ENCODE results near the gene RGS13.

The RGS13 gene

DNA sequence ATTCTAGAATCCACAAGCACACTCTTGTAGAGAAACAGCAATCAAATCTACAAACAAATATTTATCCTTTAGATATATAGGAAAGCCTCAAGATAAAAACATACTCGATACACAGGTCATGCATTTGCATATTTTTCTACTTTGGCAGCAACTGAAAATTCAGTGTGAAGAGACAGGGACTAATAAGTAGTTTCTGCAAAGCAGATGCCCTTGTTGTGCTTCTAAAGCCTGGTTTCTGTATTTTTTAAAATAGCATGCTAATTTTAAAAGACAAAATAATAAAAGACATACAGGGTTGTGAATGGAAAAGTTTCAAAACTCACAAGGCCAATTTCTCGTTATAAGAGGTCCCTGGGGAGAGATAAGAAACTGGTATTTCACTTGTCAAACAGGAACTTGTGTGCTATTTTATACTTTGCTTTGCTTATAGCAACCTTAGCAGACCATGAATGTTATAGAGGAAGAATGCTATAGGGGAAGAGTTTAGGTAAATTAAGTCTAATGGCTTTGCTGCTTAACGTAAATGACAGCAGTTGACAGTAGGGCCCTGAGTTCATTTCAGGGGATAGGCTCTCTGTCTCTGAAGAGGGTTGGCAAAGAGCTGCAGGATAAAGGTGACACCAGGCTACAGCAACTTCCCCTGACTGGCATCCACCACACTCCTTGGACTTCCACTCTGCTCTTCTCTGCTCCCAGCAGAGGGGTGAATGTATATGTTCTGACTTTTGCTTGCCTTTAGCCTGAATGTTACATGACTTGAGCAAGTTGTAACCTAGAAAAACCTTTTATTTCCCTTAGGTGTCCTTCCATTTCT lies 9.4 kb upstream of the RGS13 start:
- no peak for DNase-seq

DNA sequence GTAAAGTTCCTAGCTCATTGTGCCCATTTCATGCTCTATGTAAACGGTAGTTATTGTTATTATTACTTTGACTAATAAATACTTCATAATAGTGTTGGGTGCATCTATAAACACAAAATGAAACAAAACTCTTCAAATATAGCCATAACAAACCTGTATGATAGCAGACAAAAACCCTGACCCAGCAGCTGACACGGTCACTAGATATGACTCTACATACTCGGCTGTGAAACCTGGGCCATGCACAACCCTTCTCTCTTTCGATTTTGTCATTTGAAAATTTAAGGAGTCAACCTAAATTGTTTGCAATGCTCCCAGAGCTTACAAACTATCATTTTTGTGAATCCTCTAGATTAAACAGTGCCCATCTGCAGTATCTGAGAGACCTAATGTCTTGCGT lies 8.0 kb upstream of the RGS13 start:
- DNase-seq = no peak

DNA sequence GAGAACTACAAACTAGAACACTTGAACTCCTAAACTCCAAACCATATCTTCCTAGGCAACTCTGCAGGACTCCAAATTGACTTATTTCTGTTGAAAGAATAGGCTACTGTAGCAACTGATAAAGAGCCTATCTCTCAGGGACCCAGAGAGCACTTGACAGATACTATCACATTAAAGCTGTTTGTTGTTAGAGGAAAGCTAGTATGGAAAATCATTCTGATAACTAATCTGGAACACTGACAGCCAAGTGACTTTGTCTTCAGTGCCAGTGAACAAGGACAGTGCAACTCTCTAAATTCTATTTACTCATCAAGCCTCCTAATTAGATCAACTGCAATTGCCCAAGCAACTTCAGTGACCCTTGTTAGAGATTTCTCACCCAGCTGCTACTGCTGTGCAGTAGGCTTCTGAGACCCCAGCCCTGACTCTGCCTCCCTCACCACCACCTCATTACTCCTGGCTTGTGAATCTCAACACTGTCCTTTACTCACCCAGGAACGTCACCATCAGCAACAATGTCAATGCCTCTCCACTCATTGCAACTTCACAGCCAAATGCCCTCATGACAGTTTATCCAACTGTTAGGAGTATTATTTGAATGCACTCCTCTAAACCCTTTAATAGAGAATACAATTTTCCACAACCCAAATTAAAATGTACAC lies 7.4 kb upstream of the RGS13 start:
- DNase-seq = no peak

DNA sequence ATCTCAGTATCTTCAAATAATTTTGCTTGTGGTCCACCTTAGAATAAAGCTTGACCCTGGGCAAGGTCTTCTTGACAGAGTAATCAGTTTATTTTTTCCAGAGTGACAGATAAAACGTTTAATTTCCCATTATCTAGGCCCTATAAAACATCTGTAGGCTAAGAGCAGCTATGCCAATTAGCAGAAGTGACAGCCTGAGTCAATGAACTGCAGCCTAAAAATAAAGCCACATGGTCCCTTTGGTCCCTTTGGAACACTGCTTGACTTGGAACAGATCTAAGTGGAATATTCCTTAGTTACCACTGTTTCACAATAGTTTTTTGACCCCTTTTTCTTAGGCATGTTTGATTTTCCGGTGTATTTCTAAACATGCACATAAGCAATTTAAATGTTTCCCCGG lies 6.3 kb upstream of the RGS13 start:
- DNase-seq = no peak

DNA sequence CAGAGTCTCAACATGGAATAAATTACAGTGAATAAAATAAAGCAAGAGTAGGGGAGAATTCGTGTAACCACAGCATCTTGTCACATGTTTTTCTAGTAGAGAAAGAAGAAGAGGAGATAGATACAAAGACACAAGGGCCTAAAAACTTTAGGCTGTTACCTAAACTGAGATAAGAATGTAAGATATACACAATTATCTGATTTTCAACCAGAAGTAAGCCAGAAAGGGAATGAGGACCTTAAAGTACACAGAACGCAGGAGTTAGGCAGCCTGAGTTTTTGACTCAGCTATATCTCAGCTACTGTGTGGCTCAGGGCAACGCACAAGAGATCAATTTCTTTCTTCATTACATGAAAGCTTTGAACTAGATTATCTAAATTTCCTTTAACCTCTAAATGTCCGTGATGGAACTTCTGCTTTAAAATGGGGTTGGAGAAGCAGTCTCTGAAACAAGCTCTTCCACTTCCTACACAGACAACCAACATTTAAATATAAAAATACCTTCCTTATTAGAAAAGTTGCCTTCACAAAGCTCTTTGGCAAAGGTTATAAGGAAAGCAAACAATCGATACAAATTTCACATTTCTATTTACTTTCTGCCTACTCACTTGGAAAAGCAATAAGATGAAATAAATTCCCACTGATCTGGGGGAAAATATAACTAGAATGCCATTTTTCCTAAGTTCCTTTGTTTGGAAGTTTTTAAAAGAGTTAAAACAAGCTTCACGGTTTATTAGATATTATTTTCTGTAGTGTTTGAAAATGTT lies 5.2 kb upstream of the RGS13 start:
- no peak for DNase-seq

DNA sequence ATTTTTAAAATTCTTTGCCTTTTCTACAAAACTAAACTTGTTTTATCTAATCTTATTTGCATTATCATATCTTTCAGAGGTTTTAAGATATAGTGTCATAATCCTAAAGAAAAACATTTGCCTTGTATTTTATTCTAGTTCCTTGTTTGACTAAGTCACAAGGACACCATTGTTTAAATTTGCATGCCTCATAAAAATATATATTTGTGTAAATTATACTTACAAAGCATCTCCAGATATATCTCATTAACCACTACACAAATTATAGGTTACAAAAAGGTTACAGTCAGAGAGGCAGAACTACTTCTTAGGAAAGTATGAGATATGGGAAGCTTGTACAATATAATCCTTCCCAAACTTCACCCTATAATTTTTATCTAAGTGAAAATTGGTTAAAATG lies 4.2 kb upstream of the RGS13 start:
- DNase-seq = no peak

DNA sequence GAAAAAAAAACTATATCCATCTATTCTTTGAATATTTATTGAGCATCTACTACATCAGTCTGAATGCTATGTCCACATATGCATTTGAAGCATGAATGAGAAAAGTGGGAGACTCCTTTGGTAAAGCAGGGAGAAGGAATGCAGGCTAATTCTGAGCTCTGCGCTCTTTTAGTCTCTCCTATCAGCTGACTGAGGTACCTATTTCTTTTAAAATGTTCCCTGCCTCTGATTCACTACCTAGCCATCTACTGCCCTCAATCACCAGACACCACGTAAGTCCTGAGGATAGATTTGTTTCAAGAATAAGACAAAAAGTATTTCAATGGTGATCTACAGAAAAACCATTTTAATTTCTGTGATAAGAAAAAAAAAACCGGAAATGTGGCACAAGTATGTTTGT lies 3.8 kb upstream of the RGS13 start:
- no peak for DNase-seq

DNA sequence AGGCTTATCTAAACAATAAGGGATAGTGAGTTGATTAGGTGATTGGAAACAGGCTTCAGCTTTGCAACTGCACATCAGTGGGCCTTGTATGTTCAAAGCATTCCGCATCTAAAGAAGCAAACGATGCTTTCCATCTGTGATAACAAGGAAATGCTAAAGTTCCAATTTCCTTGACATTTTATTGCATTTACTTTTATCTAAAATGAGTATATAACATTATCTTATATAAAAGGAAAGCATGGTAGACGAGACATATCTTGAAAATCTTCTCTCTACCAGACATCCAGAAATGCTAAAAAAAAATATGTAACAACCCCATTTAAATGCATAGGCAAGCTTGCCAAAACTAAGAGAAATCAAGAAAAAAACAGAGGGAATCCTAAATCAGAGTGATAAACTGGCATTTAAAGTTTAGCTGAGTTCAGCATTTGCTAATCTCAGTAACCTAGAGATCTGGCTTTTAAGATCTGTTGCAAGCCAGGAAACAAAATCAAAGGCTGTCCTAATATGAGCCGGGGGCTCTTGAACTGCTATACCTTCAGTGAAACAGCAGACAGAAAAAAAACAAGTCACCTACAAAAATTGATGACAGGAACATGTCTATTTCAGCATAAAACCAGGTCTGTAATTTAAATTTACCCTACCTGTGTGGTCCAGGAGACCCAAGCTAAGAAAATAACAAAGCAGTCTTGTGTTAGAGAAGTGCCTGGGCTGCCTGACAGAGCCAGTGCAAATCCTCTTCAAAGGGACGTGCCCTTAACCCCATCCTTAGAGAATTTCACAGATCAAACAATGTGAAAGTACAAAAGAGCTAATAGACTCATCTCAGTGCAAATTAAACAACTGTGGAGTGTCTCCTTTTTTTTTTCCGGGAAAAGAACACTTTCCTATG lies 3.1 kb upstream of the RGS13 start:
- no peak for DNase-seq

DNA sequence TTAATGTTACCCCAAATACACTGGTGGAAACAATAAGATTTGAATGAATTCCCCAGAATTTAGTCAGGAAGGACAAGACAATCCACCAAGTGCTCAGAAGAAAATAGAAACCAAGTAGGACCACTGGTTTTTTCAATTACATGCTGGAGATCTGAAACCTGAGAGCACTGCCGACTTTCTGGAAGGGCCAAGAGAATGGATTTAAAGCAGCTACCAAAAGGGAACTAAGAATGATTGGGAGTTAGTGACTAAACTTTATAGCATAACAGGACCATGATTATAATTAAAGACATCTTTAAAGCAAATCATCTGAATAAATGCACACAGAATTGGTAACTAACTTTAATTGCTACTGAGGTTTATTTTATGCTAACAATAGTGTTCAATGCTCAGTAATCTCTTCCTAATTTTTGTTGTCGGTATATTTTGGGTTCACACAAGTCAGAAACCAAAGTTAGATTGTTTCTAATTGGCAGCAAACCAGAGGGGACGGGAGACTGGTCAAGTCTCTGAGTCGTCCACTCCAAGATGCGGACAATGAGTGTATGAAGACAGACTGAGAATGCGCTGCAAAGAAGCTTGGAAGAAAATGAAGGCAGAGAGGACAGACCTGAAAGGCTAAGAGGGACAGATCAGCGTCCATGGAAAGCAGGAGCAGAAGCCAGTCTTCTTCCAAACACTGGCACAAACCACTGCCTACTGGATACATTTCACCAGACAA lies 2.3 kb upstream of the RGS13 start:
- DNase-seq = no peak

DNA sequence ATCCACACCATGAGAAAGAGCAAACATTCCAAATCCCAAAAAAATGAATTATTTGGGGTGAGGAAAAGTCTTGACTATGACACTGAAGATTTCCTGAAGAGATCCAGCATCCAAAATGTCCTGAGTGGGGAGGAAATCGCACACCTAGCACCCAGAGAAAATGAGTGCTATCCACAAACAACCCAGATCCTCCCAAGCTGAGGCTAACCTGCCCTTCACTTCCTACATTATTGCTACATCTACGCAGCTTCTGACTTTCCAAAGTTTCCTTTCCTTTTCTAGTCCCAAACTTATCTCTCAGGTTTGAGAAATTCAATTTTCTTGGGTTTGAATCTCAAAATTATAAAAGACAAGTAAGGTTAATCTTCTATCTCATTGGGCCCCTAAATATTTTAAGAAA lies 906 bp upstream of the RGS13 start:
- DNase-seq = no peak

DNA sequence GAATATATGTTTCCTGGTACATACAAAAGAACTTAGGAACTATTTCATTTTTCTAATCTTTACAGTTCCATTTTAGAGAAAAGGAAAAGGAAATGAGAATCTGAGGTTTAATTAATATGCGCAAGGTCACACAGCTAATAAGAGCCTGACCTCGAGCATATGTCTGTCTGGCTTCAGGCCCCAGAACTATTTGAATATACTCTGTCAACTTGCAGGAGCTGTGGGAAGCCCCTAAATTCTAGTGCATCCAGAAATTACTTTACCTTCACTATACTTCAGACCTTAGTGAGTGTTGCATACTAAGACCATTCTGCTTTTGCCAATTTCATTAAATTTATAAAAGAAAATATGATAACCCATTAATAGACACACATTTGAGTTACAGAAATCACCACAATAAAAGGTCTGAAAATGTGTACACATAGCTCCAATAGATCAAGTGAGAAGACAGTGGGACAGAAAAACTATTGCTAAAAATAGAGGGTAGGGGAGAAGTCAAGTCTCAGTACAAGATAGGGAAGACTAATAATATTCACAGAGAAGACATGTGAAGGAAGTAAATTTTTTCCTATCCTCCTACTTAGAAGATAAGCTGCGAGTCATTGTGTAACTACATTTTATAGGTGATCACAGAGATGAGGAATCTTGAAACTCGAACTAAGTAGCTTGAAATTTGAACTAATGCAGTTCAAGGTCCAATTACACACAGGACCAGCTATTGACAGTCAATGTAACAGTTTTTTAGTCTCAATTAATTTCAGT lies 3.8 kb downstream of the RGS13 start:
- no peak for DNase-seq

DNA sequence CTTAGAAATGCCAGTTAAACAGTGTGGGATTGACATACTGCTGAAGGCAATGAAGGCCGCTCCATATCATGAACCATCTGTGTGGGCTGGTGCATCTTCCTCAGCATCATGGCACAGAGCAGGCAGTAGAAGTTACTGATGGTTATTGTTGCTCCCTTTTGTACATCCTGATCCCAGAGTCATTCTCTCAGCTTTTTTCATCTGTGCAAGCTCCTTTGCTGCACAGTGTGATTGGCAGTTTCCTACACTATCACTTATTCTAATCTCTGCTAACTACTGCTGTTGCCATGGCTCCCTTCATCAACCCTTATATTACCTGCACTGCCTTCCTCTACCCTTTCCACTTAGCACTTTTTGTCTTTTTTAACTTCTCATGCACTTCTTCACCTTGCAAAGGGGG lies 16.2 kb downstream of the RGS13 start:
- no peak for DNase-seq

DNA sequence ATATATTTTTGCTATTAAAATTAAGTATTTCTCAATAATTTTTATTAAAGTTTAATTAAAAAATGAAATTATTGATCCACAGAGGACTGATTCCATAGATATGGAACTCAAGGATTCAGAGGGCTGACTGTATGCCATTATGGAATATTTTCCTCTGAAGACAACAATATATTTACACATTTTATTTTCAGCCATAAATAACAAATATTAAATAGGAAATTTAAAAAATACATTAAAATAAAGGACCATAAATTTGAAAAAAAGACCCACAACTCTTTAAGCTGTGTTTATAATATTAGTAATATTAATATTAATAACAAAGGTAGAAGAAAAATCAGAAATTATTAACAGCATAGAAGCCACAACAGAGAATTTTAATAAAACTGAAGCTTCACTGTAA lies 18.2 kb downstream of the RGS13 start:
- no peak for DNase-seq

DNA sequence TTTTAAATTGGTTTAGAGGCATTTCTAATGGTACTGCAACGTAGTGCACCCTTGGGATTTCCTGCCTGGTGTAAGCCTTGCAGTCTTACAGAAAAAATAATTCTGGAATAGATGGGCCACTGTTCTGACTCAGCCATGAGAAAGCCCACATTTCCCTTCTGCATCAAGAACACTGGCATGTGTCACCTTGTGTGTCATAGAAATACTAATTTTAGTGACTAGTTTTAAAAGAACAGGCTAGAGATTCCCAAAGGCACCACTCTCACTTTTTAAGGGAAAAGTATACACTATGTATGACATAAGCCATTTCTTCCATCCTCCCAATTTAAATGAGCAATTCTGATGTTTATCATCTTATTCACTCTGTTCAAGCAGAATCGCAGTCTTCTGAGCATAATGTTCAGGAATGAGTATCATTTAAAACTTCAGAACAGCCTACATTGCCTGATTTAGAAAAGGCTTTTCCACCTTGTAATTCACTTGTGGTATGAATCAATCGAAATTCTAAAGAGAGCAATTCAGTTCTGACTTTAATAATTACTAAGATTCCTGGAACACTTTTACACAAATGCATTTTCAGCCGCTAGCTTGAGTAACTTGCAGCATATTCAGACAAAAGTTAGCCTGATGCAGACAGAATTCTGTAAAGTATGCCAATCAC lies 18.8 kb downstream of the RGS13 start:
- no peak for DNase-seq

DNA sequence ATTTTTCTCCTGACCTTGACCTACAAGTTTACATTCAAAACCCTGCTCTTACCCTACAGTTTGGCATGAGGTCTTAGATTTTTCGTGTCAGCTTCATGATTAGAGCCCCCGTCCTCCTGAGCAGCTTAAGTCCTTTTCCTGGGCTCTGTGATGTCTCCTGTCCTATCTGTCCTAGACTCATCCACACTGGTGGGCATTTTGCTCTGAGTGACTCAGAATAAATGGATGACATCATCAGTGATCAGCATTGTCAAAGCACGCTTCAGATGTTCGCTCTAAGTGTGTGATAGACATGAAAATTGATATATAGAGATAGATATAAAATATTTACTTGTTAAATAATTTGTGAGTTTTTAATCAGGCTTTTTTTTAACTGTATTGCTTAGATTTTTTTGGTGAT lies 21.8 kb downstream of the RGS13 start:
- no peak for DNase-seq

DNA sequence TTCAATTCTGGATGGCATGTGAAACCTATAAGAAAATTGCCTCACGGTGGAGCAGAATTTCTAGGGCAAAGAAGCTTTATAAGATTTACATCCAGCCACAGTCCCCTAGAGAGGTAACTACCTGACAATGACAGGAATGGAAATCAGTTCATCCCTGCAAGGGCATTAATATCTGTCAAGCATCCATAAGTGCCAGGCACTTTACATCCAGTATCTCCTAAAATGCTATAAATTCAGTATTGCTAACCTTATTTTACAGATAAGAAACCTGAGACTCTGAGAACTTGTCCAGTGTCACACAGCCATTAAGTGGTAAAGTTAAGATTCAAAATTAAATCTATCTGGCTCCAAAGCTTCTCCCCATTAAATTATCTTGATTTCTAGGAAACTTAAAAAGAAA lies 22.3 kb downstream of the RGS13 start:
- DNase-seq = no peak

DNA sequence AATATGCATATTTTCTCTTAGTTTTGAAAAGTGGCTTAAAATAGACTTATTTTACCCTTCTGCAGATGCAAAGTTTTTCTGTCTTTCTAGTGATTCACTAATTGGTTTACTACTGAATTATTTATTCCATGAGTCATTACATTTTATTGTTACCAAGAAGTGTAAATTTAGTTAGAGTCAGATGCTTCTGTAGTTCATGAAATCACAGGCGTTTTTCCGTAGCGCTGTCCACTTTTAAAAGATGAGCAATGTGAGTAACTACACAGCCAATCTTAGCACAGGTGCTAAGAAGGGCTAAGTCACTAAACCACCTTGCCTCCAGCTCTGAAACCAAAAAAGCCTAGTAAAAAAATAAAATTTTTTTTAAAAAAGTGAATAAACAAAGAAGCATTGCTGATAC lies 24.7 kb downstream of the RGS13 start:
- DNase-seq = no peak

DNA sequence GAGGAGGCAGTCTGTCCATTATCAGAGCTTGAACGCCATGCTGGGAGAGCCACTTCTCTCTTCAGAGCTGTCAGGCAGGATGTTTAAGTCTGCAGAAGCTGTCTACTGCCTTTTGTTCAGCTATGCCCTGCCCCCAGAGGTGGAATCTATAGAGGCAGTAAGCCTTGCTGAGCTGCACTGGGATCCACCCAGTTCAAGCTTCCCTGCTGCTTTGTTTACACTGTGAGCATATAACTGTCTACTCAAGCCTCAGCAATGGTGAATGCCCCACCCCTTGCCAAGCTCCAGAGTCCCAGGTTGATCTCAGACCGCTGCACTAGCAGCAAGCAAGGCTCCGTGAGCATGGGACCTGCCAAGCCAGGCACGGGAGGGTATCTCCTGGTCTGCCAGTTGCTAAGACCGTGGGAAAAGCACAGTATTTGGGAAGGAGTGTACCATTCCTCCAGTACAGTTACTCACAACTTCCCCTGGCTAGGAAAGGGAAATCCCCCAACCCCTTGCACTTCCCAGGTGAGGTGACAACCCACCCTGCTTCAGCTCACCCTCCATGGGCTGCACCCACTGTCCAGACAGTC lies 32.5 kb downstream of the RGS13 start:
- DNase-seq = no peak

DNA sequence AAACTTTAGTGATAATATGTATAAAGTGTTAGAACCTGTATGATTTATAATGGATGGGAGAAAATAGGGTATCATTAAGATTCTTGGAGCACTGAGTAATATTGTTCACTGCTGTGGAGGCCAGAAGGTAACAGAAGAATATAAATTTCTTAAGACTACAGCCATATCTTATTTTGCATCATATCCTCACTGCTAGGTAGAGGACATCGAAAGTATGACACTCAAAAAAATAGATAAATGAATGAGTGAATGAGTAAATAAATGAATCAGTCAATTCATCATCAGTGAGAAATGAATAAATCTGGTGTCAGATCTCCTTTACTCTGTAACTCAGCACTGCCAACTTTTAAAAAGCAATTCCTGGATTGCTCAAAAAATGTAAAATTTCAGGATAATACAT lies 33.2 kb downstream of the RGS13 start:
- no peak for DNase-seq

DNA sequence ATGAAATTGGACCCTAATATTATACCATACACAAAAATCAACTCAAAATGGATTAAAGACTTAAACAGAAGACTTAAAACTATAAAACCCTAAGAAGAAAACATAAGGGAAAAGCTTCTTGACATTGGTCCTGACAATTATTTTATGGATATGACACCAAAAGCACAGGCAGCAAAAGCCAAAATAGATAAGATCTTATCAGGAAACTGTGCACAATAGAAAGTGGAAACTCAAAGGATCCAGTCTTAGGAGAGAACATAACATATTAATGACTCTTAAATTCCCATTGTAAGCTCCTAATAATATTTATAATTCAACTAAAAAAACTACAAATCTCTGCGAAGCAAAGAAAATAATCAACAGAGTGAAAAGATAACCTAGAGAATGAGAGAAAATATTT lies 39.8 kb downstream of the RGS13 start:
- DNase-seq = no peak

DNA sequence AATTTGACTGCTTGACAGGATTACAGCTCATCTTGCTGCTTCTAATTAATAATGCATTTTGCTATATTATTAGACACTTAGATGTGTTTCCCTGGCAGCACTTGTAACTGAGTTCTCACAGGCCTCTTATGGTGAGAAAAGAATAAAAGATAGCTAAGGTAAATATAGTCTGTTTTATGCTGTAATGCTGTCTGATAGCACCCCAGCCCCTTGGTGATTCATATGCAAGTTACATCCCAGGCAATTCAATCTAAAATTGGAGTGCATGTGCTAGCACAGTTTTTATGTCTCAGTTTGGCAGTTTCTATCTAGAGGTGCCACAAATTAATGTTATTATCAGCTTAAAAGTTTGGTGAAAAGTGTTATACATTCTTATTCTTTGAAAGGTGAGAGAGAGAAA lies 42.2 kb downstream of the RGS13 start:
- no peak for DNase-seq

Measured in CD4-positive, alpha-beta T cell treated with Interferon alpha-2 for 1 hour (primary cell).